GM21619 (cell line): ENCODE measurements around the gene FAHD2A.
"Not testable (repeated sequence)": the region's sequence is repeated elsewhere in the genome, so short reads cannot be mapped to it uniquely, and the experiment has no call there.

Experiments
- ATAC-seq: cut with Tn5 transposase; IDR thresholded peaks from one replicate; pipeline ENCODE4 v1.9.1; 2021; ENCODE audit not compliant: unreplicated experiment

The FAHD2A gene

DNA sequence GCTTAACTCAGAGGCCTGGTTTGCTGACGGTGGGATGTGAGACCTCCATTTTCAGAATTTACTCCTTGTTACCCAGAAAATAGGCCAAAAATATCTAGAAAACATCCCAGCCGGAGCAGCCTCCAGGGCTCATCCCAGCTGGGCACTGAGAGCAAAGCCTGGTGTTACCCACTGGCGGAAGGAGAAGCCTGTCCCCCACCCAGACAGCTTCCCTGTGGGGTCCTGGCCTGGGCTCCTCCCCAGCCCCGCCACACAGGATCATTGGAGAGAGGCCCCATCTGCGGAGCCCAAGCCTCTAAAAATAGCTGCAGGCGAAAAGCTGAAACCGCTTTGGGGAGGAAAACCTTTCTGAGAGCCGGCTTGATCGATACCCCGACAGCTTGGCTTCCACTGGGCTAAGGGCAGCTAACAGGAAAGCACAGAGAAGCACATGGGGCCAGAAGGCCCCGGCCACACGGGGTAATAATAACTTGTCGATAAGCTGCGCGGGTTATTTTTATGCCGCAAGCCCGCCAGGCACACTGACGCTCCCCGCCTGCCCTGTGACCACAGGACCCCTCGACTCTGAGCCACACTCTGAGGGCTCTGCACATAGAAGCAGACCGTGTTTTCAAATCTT is 26.9 kb upstream of the FAHD2A start:
- no peak for ATAC-seq

DNA sequence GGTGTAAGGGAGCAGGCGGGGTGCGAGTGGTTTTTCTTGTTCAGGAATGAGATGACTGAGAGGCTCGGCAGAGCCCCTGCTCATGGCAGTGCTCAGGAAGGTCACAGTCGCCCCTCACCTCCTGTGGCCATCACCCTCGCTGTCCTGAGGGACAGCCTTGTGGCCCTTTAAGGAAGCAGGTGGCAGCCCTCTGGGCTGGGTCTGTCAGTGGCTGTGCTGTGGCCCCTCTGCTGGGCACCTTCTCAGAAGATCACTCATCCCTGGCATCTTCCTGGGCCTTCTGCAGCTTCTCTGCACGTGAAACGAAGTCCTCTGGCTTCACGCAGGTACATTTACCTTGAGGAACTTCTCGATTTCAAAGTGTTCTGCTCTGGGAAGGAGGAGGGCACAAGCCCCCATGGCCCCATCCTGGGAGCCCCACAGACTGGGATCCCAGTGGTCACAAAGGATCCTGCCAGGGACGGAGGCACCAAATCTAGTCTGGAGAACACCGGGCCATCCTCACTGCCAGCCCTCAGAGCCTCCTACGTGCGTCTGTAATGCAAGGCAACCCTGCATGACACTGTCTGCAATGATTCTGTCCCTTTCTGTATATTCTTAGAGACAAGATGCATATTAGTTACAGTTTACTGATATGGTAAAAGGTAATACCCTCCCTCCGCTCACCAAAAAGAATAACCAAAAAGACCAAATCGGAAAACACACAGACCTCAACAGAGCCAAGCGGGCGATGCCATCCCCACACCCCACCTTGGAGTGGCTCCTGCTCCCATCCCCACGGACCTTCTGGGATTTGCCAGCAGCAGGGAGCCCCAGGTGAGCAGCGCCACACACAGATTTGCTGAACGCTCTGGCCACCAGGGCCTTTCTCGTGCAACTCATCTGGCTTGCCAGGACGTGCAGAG is 25.9 kb upstream of the FAHD2A start:
- ATAC-seq: no peak

DNA sequence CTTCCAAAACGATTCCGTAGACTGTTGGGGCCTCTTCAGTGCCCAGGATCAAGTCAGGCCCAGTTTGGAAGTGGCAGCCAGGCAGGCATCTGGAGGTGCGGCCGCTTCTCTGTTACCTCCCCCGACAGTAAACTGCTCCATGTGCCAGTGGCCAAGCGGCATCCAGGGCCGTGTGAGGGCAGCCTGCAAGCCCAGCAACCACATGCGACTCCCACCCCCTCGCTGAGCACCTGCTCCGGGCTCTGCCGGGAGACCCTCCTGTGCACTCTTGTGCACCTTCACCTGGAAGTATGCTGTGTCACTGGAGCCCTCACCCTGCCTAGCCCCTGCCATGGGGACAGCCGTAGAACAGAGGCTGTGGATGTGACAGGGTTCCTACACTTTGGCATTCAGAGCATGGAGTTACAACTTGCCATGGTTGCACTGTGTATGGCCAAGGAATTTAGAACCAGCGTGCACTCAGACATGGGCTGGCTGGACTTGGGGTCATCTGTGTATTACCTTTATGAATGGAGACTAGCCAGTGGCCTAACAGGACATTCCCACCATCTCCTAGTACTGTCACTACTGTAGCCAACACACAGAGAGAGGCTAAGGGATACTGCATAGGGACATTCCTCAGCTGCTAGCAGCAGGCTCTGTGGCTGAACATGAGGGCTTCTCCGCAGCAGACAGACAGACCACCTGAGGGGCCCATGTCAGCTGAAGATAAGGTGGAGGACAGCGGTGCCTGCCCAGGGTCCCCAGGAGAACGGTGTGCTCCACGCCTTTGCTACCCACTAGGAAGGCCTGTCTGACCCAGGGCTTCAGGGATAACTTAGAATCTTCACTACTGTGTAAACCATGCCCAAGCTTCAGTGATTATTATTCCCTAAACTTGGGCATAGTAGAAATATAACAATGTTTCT is 25.0 kb upstream of the FAHD2A start:
- ATAC-seq: no peak

DNA sequence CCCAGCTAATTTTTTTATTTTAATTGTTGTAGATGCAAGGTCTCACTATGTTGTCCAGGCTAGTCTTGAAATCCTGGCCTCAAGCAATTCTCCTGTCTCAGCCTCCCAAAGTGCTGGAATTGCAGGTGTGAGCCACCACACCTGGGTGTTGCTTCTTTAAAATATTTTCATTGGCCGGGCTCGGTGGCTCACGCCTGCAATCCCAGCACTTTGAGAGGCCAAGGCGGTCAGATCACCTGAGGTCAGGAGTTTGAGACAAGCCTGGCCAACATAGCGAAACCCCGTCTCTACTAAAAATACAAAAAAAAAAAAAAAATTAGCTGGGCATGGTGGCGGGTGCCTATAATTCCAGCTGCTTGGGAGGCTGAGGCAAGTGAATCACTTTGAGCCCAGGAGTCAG is 24.2 kb upstream of the FAHD2A start:
- ATAC-seq: not testable (repeated sequence)

DNA sequence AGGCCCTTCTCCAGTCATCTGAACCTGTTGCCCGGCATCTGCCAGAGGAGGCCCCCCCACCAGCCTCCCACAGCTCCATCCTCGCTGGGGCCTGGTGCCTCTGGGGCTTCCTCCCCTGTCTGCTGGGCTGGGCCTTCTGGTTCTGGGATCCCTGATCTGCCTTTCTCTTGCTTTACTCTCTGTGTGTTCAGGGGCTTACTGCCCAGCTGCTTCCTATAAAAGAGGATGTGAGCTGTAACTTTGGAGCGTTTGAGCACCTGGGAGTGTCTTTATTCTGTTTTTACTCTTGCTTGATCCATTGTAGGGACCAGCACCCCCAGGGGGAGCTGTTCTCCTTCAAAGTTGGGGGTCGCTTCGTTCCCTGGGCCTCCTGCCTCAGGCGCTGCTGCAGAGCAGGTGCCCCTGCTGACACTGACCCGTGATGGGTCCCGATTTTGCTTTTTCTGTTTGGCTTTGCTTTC is 23.1 kb upstream of the FAHD2A start:
- ATAC-seq: no peak

DNA sequence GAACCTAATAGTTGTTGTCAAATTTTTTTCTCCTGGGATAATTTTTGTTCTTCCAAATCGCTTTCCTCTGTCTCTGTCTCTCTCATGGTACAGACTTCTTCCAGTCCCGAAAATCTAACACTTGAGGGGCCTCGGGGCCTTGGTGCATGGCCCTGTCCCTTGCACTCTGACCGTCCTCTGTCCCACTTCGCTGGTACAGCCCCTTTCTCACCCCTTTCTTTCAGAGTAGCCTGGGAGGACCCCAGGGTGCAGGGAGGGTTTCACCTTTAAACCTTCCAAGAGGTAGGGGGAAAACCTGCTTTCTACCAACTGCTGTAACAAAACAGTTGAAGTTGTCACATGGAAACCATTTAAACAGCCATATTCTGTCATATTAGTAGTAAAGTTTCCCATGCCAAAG is 22.2 kb upstream of the FAHD2A start:
- no peak for ATAC-seq

DNA sequence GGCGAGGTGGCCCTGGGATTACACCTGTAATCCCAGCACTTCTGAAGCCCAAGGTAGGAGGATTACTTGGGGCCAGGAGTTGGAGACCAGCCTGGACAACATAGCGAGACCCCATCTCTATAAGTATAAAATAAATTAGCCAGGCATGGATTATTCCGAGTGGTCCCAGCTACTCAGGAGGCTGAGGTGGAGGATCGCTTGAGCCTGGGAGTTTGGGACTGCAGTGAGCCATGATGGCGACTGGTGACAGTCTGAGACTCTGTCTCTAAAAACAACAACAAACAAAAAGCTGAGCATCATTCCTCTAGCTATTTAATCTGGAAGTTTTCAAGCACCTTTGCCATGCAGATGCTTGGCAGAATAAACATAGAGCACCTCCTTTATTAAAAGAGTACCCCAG is 21.8 kb upstream of the FAHD2A start:
- ATAC-seq: no peak

DNA sequence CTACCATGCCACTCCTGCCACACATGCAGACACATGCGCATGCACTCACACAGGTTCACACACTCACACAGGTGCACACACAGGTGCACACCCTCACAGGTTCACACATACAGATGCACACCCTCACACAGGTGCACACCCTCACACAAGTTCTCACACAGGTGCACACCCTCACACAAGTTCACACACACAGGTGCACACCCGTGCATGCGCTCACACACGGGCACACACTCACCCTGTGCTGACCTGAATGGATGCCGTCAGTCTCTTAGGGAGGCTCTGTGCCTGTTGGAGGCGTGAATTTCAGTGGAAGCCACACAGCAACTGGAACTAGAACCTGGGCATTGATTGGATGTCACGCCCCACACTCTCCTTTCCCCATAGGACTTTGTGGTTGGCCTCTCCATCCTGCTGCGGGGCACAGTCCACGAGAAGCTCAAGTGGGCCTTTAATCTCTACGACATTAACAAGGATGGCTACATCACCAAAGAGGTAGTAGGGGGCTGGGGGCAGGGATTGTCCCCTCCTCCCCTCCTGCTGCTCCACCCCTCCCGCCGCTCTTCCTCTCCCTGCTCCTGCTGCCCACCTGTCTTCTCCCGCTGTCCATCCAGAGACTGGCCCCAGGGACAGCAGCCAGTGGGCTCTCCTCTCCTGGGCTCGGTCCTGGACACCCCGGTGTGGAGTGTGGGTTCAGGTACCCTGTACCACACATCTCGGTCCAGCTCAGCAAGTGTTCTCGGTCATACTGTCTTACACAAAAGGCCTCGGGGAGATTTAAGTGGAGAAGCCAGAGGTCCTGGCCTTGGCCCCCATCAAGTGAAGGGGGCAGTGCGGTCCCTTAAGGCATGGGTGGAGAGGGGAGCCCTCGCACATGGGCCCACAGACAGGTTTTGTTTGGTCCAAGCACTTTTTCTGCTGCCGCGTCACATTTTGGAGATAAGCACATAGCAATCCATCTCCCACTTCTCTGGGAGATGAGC is 21.0 kb upstream of the FAHD2A start:
- ATAC-seq: no peak

DNA sequence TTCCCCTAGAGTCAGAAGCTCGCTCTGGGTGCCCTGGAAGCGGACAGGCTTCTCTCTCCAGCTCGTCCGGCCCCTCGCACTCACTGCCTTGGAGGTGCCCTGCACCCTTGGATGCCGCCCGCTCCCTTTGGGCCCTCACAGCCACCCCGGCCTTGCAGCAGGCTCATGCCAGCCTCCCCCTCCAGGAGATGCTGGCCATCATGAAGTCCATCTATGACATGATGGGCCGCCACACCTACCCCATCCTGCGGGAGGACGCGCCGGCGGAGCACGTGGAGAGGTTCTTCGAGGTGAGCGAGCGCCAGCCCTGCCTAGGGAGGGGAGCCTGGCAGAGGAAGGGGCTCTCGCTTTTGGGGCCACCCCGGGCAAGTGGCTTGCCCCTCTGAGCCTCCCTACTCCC is 20.3 kb upstream of the FAHD2A start:
- ATAC-seq: no peak

DNA sequence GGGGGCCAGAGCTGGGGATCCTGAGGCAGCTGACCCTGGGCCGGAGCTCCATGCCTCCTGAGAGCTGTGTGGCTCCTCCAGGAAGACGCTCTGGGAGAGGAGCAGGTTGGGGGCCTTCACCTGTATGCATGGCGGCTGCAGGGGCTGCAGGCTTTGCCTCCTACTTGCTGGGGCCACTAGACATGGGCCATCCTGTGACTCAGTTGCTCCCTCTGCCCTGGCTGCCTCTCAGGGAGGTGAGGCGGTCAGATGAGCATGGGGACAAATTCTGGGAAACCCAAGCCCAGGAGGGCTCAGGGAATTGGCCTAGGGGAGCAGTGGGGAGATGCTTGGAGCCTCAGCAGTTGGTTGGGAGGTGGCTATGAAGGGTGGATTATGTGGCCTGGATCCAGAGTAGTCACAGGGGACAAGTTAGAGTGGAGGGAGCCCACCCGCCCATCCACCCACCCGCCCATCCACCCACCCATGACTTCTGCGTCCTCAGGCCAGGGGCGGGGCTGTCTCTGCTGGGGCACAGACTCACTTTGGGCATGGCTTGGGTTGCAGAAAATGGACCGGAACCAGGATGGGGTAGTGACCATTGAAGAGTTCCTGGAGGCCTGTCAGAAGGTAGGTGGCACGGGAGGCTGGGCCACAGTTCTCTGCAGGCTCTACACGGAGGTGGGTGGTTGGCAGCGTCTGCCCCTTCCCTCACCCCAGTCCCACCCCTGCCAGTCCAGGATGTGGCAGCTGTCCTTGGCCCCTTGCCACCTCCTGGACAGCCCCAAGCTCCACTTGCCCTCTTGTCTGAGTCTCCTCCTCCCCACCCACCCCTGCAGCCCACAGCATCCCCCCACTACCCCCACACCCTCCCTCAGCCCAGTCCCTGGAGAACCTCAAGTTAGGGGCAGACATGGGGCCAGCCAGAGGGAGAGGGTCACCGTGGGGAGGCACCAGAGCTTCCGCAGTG is 19.5 kb upstream of the FAHD2A start:
- no peak for ATAC-seq

DNA sequence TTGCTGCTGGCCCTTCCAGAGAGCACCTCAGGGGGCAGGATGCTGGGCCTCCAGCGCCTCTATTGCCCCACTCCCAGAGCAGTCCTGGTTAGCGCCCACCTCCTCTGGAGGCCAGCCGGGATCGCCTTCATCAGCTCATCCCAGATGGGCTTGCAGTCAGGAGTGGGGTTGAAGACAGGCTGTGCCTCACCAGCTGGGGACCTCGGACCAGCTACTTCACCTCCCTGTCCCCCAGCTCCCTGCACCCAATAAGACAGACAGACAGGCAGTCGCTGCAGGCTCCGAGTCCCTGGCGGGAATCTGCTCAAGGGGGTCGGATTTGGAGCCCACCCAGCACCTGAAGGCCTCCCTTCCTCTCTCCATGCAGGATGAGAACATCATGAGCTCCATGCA is 18.9 kb upstream of the FAHD2A start:
- no peak for ATAC-seq

DNA sequence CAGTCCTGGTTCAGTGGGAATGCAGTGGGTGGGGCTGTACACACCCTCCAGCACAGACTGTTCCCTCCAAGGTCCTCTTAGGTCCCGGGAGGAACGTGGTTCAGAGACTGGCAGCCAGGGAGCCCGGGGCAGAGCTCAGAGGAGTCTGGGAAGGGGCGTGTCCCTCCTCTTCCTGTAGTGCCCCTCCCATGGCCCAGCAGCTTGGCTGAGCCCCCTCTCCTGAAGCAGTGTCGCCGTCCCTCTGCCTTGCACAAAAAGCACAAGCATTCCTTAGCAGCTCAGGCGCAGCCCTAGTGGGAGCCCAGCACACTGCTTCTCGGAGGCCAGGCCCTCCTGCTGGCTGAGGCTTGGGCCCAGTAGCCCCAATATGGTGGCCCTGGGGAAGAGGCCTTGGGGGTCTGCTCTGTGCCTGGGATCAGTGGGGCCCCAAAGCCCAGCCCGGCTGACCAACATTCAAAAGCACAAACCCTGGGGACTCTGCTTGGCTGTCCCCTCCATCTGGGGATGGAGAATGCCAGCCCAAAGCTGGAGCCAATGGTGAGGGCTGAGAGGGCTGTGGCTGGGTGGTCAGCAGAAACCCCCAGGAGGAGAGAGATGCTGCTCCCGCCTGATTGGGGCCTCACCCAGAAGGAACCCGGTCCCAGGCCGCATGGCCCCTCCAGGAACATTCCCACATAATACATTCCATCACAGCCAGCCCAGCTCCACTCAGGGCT is 17.5 kb upstream of the FAHD2A start:
- ATAC-seq: no peak

DNA sequence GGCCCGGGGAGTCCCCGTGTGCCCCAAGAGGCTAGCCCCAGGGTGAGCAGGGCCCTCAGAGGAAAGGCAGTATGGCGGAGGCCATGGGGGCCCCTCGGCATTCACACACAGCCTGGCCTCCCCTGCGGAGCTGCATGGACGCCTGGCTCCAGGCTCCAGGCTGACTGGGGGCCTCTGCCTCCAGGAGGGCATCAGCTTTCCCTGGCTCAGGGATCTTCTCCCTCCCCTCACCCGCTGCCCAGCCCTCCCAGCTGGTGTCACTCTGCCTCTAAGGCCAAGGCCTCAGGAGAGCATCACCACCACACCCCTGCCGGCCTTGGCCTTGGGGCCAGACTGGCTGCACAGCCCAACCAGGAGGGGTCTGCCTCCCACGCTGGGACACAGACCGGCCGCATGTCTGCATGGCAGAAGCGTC is 16.9 kb upstream of the FAHD2A start:
- no peak for ATAC-seq

DNA sequence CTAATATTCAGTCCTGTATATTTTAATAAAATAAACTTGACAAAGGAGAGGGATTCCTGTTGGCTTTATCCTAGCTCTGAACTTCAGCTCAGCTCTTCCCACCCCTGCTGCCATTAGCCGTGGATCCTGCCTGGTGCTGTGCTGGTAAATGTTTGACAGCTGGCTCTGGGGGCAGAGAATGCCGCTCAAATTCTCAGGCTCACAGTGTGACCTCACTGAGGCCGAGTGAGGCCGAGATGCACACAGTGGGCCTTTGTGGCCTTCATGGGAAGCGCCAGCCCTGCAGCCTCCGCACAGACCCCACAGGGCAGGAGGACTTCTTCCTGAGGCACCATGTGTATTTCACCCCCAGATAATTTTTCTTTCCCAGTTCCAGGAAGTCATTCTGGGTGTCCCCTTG is 16.5 kb upstream of the FAHD2A start:
- ATAC-seq: no peak

DNA sequence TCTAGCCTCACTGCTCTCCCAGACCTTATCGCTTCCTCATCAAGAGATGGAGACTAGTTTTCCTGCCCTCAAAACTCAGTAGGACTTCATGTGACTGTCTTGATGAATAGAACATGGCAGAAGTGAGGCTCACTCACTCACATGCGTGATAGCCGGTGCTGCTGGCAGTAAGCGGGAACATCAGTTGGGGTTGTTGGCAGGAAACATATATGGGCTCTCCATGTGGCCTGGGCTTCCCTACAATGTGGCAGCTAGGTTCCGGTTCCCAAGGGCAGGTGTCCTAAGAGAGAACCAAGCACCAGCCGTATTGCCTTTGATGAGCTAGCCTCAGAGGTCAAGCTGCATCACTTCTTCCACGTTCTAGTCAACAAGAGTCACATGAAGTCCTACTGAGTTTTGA is 15.2 kb upstream of the FAHD2A start:
- ATAC-seq: no peak

DNA sequence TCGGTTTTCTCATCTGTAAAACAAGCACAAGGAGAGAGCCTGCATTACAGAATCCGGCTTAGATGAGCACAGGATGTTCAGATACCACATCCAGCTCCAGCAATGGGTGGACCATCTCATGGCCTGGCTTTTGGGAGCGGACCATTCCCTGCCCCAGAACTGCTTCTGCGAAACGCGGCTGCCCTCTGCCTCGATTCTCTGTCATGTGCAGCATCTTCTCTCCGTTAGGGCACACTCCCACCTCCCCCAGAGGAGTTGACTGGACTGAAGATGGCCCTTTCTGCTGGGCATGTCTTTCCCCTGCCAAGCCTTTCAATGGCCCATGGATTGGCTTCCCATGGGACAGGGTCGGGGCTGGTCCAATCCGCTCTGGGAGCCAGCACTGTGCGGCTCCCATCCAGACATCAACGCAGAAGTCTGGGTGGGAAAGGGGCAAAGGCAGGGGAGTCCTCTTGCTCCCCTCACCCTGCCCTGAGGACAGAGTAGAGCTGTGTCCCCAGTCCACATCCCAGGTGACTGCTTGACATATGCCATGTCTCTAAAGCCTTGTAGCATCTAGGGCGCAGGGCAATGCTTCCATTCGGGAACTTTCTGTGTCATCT is 14.3 kb upstream of the FAHD2A start:
- no peak for ATAC-seq

DNA sequence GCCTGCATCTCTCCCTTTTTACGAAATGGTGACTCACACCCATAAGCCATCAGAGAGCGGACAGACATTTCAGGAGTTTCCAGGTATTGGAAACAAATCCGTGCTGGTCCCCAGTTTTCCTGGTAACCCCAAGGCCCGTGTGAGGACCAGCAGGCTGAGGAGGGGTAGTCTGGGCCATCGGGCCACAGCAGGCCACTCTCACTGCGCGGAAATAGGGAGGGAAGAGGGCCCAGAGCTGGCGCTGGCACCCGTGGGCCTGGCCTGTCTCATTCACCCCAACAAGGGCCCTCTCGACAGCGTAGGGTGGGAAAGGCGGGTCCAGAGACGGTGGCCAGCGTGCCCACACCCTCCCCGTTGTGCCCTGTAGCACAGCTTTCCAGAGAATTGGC is 13.7 kb upstream of the FAHD2A start:
- ATAC-seq: no peak
